ENCODE data around the gene HOMEZ. TPM values are rescaled to one million over a fixed set of nuclear protein-coding genes. Genes with fewer than 3 reads are reported as not detected.
"Not testable (repeated sequence)": the region's sequence is repeated elsewhere in the genome, so short reads cannot be mapped to it uniquely, and the experiment has no call there.

Gene HOMEZ
- total and polyA plus RNA-seq, 2 experiments from 2014 or later = 8.2 to 11.2 TPM

- Histone ChIP-seq H3K27ac (no peak overlapping the region), H3K79me2 (peaks cover 50% of the 10 kb centered on the region), H3K4me3 (no peak overlapping the region), H3K4me2 (no peak overlapping the region), H3K9me2 (replicated peaks; ENCODE audit: insufficient read depth) (no peaks in the 10 kb centered on the region), H3K4me1 (ENCODE audit: insufficient read depth) (peaks cover 11% of the 10 kb centered on the region), H4K20me1 (ENCODE audit: insufficient read depth, poor library complexity, severe bottlenecking) (no peaks in the 10 kb centered on the region), H3K27me3 (no peaks in the 10 kb centered on the region), H3K36me3 (replicated peaks; ENCODE audit: insufficient read depth, low read depth) (no peaks in the 10 kb centered on the region), H3K9me3 (ENCODE audit: low read depth) (no peaks in the 10 kb centered on the region), H2AFZ (no peak overlapping the region)
- 90% methylated on average over 6 of the region's 6 CpGs for WGBS (ENCODE audit: low lambda C conversion rate, missing lambda C conversion rate)
- DNase-seq (ENCODE audit: low spot score) = no peak
- TF ChIP-seq EZH2phosphoT487 (IDR thresholded peaks at IDR 0.05; ENCODE audit: low read depth, severe bottlenecking, unreplicated experiment) (no peak), CTCF (IDR thresholded peaks at IDR 0.05; ENCODE audit: poor library complexity) (no peak), EZH2 (IDR thresholded peaks at IDR 0.05; ENCODE audit: borderline replicate concordance) (no peak)
These were observed 4.7 kb downstream of the HOMEZ start for GRCh38 chr14:23281247-23281646.

- not testable (repeated sequence) for H2AFZ ChIP-seq; H3K36me3 ChIP-seq (replicated peaks; ENCODE audit: insufficient read depth, low read depth); H3K4me2 ChIP-seq; H3K9me2 ChIP-seq (replicated peaks; ENCODE audit: insufficient read depth); H3K4me1 ChIP-seq (ENCODE audit: insufficient read depth); DNase-seq (ENCODE audit: low spot score); H4K20me1 ChIP-seq (ENCODE audit: insufficient read depth, poor library complexity, severe bottlenecking); H3K27me3 ChIP-seq; H3K27ac ChIP-seq; H3K4me3 ChIP-seq; H3K9me3 ChIP-seq (ENCODE audit: low read depth)
- H3K79me2 ChIP-seq = peaks cover 22% of the 10 kb centered on the region
- 98% methylated on average over 6 of the region's 6 CpGs for WGBS (ENCODE audit: low lambda C conversion rate, missing lambda C conversion rate)
These were observed 8.0 kb downstream of the HOMEZ start for GRCh38 chr14:23277928-23278327.

GRCh38 chr14:23277189-23277588, 8.7 kb downstream of the HOMEZ start:
- WGBS (ENCODE audit: low lambda C conversion rate, missing lambda C conversion rate) = 91% methylated on average over 3 of the region's 3 CpGs
- H3K4me3 ChIP-seq = no peak overlapping the region
- H3K36me3 ChIP-seq (replicated peaks; ENCODE audit: insufficient read depth, low read depth) = no peaks in the 10 kb centered on the region
- H3K9me2 ChIP-seq (replicated peaks; ENCODE audit: insufficient read depth) = no peaks in the 10 kb centered on the region
- peaks cover 16% of the 10 kb centered on the region for H3K79me2 ChIP-seq
- no peak overlapping the region for H3K27ac ChIP-seq
- H3K4me1 ChIP-seq (ENCODE audit: insufficient read depth) = no peaks in the 10 kb centered on the region
- no peak for DNase-seq (ENCODE audit: low spot score)
- H2AFZ ChIP-seq = no peak overlapping the region
- no peaks in the 10 kb centered on the region for H3K9me3 ChIP-seq (ENCODE audit: low read depth)
- no peak overlapping the region for H3K4me2 ChIP-seq
- no peaks in the 10 kb centered on the region for H4K20me1 ChIP-seq (ENCODE audit: insufficient read depth, poor library complexity, severe bottlenecking)
- no peaks in the 10 kb centered on the region for H3K27me3 ChIP-seq
- TF ChIP-seq EZH2phosphoT487 (IDR thresholded peaks at IDR 0.05; ENCODE audit: low read depth, severe bottlenecking, unreplicated experiment) (no peak), EZH2 (IDR thresholded peaks at IDR 0.05; ENCODE audit: borderline replicate concordance) (no peak), CTCF (IDR thresholded peaks at IDR 0.05; ENCODE audit: poor library complexity) (no peak)

- no peaks in the 10 kb centered on the region for H3K36me3 ChIP-seq (replicated peaks; ENCODE audit: insufficient read depth, low read depth)
- no peak for DNase-seq (ENCODE audit: low spot score)
- no peaks in the 10 kb centered on the region for H3K27me3 ChIP-seq
- H3K4me1 ChIP-seq (ENCODE audit: insufficient read depth) = no peaks in the 10 kb centered on the region
- H2AFZ ChIP-seq = no peak overlapping the region
- no peak for TF ChIP-seq EZH2 (IDR thresholded peaks at IDR 0.05; ENCODE audit: borderline replicate concordance)
- no peak for TF ChIP-seq CTCF (IDR thresholded peaks at IDR 0.05; ENCODE audit: poor library complexity)
- TF ChIP-seq EZH2phosphoT487 (IDR thresholded peaks at IDR 0.05; ENCODE audit: low read depth, severe bottlenecking, unreplicated experiment) = no peak
- WGBS (ENCODE audit: low lambda C conversion rate, missing lambda C conversion rate) = 98% methylated on average over 2 of the region's 2 CpGs
- H4K20me1 ChIP-seq (ENCODE audit: insufficient read depth, poor library complexity, severe bottlenecking) = no peaks in the 10 kb centered on the region
- no peak overlapping the region for H3K27ac ChIP-seq
- H3K4me3 ChIP-seq = no peak overlapping the region
- no peaks in the 10 kb centered on the region for H3K9me2 ChIP-seq (replicated peaks; ENCODE audit: insufficient read depth)
- H3K79me2 ChIP-seq = peaks cover 2% of the 10 kb centered on the region
- H3K4me2 ChIP-seq = no peak overlapping the region
- no peaks in the 10 kb centered on the region for H3K9me3 ChIP-seq (ENCODE audit: low read depth)
These were observed 10.5 kb downstream of the HOMEZ start for GRCh38 chr14:23275412-23275811.
